Fibroblast of pulmonary artery (primary cell): ENCODE results near the gene PSMD13.

Experiments used
- DNase-seq: peaks from one replicate; pipeline ENCODE4 v3.0.0-alpha.2; 2010; ENCODE audit warnings: low read depth
- H3K4me3 ChIP-seq: replicated peaks from 2 replicates; pipeline ENCODE4 v1.5.1; 2011; ENCODE audit warnings: low read depth, mild to moderate bottlenecking, control low read depth, low read length, moderate library complexity
- CTCF ChIP-seq: IDR thresholded peaks from 2 replicates; pipeline ENCODE4 v1.5.1; 2011; ENCODE audit warnings: mild to moderate bottlenecking, control low read depth, low read length, inconsistent platforms; ENCODE audit errors: missing control alignments

Gene PSMD13

GRCh38 chr11:210122-210802 is 26.5 kb upstream of the PSMD13 start:
- peak; percentile 69 for DNase-seq
- no peak for TF ChIP-seq CTCF
- H3K4me3 ChIP-seq: peak overlapping the region; percentile 93

DNA sequence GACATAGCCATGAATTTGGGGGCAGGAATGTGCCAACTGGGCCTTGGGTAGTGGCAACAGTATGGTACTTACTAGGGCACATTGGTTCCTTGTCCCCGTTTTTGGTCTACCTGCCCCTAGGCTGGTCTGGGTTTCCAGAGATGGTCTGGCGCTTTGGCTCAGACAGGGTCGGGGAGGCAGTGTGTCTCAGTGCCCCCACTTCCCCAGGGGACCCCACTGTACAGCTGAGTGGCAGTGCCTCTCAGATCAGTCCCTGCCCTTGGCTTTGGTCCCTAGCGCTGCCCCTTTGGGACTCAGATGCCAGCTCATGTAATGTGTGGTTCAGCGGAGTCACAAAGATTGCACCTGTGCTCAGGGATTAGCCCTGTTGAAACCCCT is 26.0 kb upstream of the PSMD13 start:
- no peak for DNase-seq
- no peak for TF ChIP-seq CTCF
- no peak overlapping the region for H3K4me3 ChIP-seq

DNA sequence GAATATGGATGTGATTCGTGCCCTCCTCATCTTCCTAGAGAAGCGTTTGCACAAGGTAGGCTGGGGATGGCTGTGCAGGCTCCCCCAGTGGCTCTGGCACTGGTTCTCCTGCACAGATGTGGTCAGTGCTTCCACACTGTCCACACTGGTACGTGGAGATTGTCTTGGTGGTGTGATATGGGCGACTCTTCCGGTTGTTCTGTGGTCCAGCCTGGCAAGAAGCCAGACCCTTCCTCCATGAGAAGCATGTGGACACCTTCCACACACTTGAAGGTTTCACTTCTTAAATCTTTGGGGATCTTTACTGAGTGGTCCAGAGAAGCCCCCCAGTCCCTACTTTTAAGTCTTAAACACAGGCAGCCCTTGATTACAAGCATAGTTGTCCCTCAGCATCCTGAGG is 25.5 kb upstream of the PSMD13 start:
- H3K4me3 ChIP-seq: no peak overlapping the region
- no peak for TF ChIP-seq CTCF
- DNase-seq: no peak

GRCh38 chr11:211741-212140 is 25.0 kb upstream of the PSMD13 start:
- no peak for TF ChIP-seq CTCF
- DNase-seq: no peak
- no peak overlapping the region for H3K4me3 ChIP-seq

GRCh38 chr11:212150-213100 is 24.4 kb upstream of the PSMD13 start:
- DNase-seq: no peak
- no peak overlapping the region for H3K4me3 ChIP-seq
- TF ChIP-seq CTCF: no peak

DNA sequence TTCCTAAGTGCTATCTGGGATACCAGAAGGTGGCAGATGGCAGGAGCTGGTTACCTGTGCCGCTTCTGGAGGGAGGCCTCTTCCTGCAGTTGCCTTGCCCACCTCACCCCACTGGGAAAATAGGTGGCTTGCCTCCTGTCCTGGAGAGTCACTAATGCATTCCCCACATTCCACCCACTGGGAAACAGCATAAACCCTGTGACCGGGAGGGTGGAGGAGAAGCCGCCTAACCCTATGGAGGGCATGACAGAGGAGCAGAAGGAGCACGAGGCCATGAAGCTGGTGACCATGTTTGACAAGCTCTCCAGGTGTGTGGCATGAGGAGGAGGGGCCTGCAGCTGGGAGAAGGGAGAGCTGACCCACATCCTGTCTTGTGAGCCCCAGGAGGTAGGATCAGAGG is 23.7 kb upstream of the PSMD13 start:
- no peak for TF ChIP-seq CTCF
- no peak overlapping the region for H3K4me3 ChIP-seq
- no peak for DNase-seq

DNA sequence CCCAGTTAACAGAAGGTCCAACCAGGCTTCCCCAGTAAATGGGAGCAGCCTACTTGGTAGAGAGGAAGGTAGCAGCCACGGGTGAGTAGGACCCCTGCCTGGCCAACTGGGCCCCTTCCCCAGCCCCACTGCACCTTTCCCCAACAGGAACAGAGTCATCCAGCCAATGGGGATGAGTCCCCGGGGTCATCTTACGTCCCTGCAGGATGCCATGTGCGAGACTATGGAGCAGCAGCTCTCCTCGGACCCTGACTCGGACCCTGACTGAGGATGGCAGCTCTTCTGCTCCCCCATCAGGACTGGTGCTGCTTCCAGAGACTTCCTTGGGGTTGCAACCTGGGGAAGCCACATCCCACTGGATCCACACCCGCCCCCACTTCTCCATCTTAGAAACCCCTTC is 22.7 kb upstream of the PSMD13 start:
- no peak overlapping the region for H3K4me3 ChIP-seq
- TF ChIP-seq CTCF: no peak
- no peak for DNase-seq
